Keratinocyte (primary cell): ENCODE results near the gene GRAMD4. TPM values are rescaled to one million over a fixed set of nuclear protein-coding genes. Genes with fewer than 3 reads are reported as not detected.
A peak's percentile ranks its signal among the peaks of the same experiment; 100 is the strongest.

Source experiments
- DNase-seq: peaks from one replicate; pipeline ENCODE4 v3.0.0-alpha.2; 2011; ENCODE audit warnings: low read depth, missing footprints, low spot score
- FAIRE-seq: peaks from 2 replicates; lab custom pipeline; 2011; peaks lifted over from hg19 to GRCh38; lab: Jason Lieb, UNC
- H2AFZ ChIP-seq: 2 replicates; pipeline ENCODE4 v1.6.0; 2012; ENCODE audit warnings: low read length, control low read depth, inconsistent platforms; ENCODE audit not compliant: control insufficient read depth
- H3K27ac ChIP-seq: 2 replicates; pipeline ENCODE4 v1.5.1; 2011; ENCODE audit warnings: low read length; ENCODE audit not compliant: control insufficient read depth, insufficient read depth
- H3K27me3 ChIP-seq: 3 replicates; pipeline ENCODE4 v1.6.0; 2011; ENCODE audit warnings: low read length; ENCODE audit not compliant: control insufficient read depth, insufficient read depth; ENCODE audit errors: extremely low read depth
- H3K36me3 ChIP-seq, 2 experiments: 2 replicates in 1 of 2; 3 replicates in 1 of 2; pipeline ENCODE4 v1.5.1; 2011; ENCODE audit warnings: low read length in 2 of 2, mild to moderate bottlenecking in 1 of 2; ENCODE audit not compliant: control insufficient read depth in 2 of 2, insufficient read depth in 2 of 2; ENCODE audit errors: extremely low read depth in 1 of 2
- H3K4me1 ChIP-seq: 3 replicates; pipeline ENCODE4 v1.5.1; 2011; ENCODE audit warnings: low read length; ENCODE audit not compliant: control insufficient read depth, insufficient read depth; ENCODE audit errors: extremely low read depth
- H3K4me2 ChIP-seq: 3 replicates; pipeline ENCODE4 v1.6.0; 2011; ENCODE audit warnings: low read depth, low read length; ENCODE audit not compliant: control insufficient read depth, insufficient read depth; ENCODE audit errors: extremely low read depth
- H3K4me3 ChIP-seq, 3 experiments: fragments of 200-600 bp in 1 of 3; sonication (generic) in 1 of 3; 2 replicates in 2 of 3; 3 replicates in 1 of 3; pipeline ENCODE4 v1.5.1; 2011 to 2016; ENCODE audit warnings: low read length in 3 of 3, mild to moderate bottlenecking in 3 of 3, control low read depth in 2 of 3, inconsistent platforms in 1 of 3, low read depth in 1 of 3, mixed read lengths in 1 of 3, mixed run types in 1 of 3, moderate library complexity in 1 of 3; ENCODE audit not compliant: control insufficient read depth in 2 of 3, insufficient read depth in 2 of 3; ENCODE audit errors: extremely low read depth in 1 of 3
- H3K79me2 ChIP-seq: 2 replicates; pipeline ENCODE4 v1.6.0; 2012; ENCODE audit warnings: low read length; ENCODE audit not compliant: control insufficient read depth, insufficient read depth
- H3K9ac ChIP-seq: 3 replicates; pipeline ENCODE4 v1.6.0; 2011; ENCODE audit warnings: low read length; ENCODE audit not compliant: control insufficient read depth, insufficient read depth; ENCODE audit errors: extremely low read depth
- H3K9me1 ChIP-seq: 3 replicates; pipeline ENCODE4 v1.6.0; 2011; ENCODE audit warnings: low read length; ENCODE audit not compliant: control insufficient read depth, insufficient read depth; ENCODE audit errors: extremely low read depth
- H3K9me3 ChIP-seq: 2 replicates; pipeline ENCODE4 v1.5.1; 2012; ENCODE audit warnings: low read depth, low read length; ENCODE audit not compliant: control insufficient read depth
- H4K20me1 ChIP-seq: 3 replicates; pipeline ENCODE4 v1.6.0; 2011; ENCODE audit warnings: low read length; ENCODE audit not compliant: control insufficient read depth, insufficient read depth; ENCODE audit errors: extremely low read depth
- CTCF ChIP-seq, 3 experiments: IDR thresholded peaks in 1 of 3; conservative IDR thresholded peaks in 1 of 3; optimal IDR thresholded peaks in 1 of 3; 2 replicates in 2 of 3; 3 replicates in 1 of 3; pipeline versions ENCODE3 to v1.5.1; 2011; ENCODE audit warnings: low read length in 3 of 3, mild to moderate bottlenecking in 3 of 3, moderate library complexity in 2 of 3, control low read depth in 1 of 3, inconsistent platforms in 1 of 3; ENCODE audit not compliant: insufficient read depth in 2 of 3; ENCODE audit errors: extremely low read depth in 1 of 3
- EZH2 ChIP-seq: IDR thresholded peaks from one replicate; pipeline ENCODE4 v1.6.1; 2012; ENCODE audit warnings: inconsistent platforms, mild to moderate bottlenecking, low read length, moderate library complexity
- dilution Hi-C: fragments of 300-500 bp; cut with MboI; formaldehyde crosslinking; loops from one replicate; pipeline ENCODE4 v1.7.0; 2020; ENCODE audit warnings: low sequenced_read_pairs; ENCODE audit not compliant: extremely low pct_ligation_motif_present
- polyA plus RNA-seq, 5 experiments: library from polyadenylated mRNA; depleted of rRNA in 3 of 5; stranded (reverse) in 3 of 5; stranded (forward) in 1 of 5; unstranded in 1 of 5; fragments of >200 nt; gene quantifications; 1 replicate in 1 of 5; 2 replicates in 3 of 5; 3 replicates in 1 of 5; pipeline versions ENCODE4 v1.2.1 to v1.2.3, GENCODE V29; 2011 to 2012; ENCODE audit warnings: missing spikeins in 2 of 5, low read depth in 1 of 5, low replicate concordance in 1 of 5

Gene GRAMD4
- polyA plus RNA-seq, 1 donor (not counting 4 experiments of a cell fraction or from before 2014, with no cell fraction given) = 17.3 TPM

- Histone ChIP-seq H3K4me1 (peaks cover 21% of the 10 kb centered on the region), H3K79me2 (no peaks in the 10 kb centered on the region), H3K36me3 (no peaks in the 10 kb centered on the region), H3K4me3 (no peak overlapping the region), H3K27ac (no peak overlapping the region), H2AFZ (no peak overlapping the region), H3K27me3 (no peaks in the 10 kb centered on the region), H3K4me2 (no peak overlapping the region), H4K20me1 (peaks cover 11% of the 10 kb centered on the region), H3K9me1 (no peaks in the 10 kb centered on the region), H3K9ac (no peak overlapping the region), H3K9me3 (no peaks in the 10 kb centered on the region)
- dilution Hi-C loops = no loop called here
- TF ChIP-seq CTCF (optimal IDR thresholded peaks at IDR 0.05 in 1 of 3, IDR thresholded peaks at IDR 0.05 in 1 of 3, conservative IDR thresholded peaks at IDR 0.05 in 1 of 3; ENCODE audit: extremely low read depth in 1 of 3, insufficient read depth in 2 of 3, low read length in 3 of 3) (no peak), EZH2 (no peak)
- FAIRE-seq (no peak), DNase-seq (no peak)
Observed at GRCh38 chr22:46654426-46654825, 34.2 kb downstream of the GRAMD4 start.

- Histone ChIP-seq H3K27ac (no peak overlapping the region), H3K4me3 (no peak overlapping the region), H3K36me3 (no peaks in the 10 kb centered on the region), H2AFZ (no peak overlapping the region), H3K9ac (no peak overlapping the region), H3K9me1 (no peaks in the 10 kb centered on the region), H3K27me3 (no peaks in the 10 kb centered on the region), H3K4me2 (no peak overlapping the region), H3K4me1 (peaks cover 21% of the 10 kb centered on the region), H3K9me3 (no peaks in the 10 kb centered on the region), H4K20me1 (peaks cover 12% of the 10 kb centered on the region), H3K79me2 (no peaks in the 10 kb centered on the region)
- TF ChIP-seq EZH2 (no peak), CTCF (optimal IDR thresholded peaks at IDR 0.05 in 1 of 3, IDR thresholded peaks at IDR 0.05 in 1 of 3, conservative IDR thresholded peaks at IDR 0.05 in 1 of 3; ENCODE audit: extremely low read depth in 1 of 3, insufficient read depth in 2 of 3, low read length in 3 of 3) (no peak)
- DNase-seq = peak; percentile 21
- dilution Hi-C loops = no loop called here
- peak; percentile 44 for FAIRE-seq
Observed at GRCh38 chr22:46654927-46655595, 34.9 kb downstream of the GRAMD4 start.
